ENCODE measurements around the gene ADI1. TPM values are rescaled to one million over a fixed set of nuclear protein-coding genes. Genes with fewer than 3 reads are reported as not detected.

Gene ADI1
- total and polyA plus RNA-seq, 2 of the 4 experiments (the other 2 are of a cell fraction) = 43.2 to 46.0 TPM

- no peak overlapping the region for H4K8ac ChIP-seq (ENCODE audit: low read depth in 2 of 2, low read length in 2 of 2)
- no peak overlapping the region for H2AK9ac ChIP-seq (replicated peaks; ENCODE audit: low read depth, low read length, poor library complexity)
- no peak overlapping the region for H4K91ac ChIP-seq (ENCODE audit: insufficient read depth, low read depth, low read length)
- 0 out of 2 replicates have a peak, but pooled peaks cover 3% of the 10 kb centered on the region for H3K9me1 ChIP-seq (ENCODE audit: insufficient read depth, low read length)
- no peak overlapping the region for H3K27ac ChIP-seq (ENCODE audit: insufficient read depth, low read length)
- H2BK20ac ChIP-seq (ENCODE audit: low read depth, low read length) = no peak overlapping the region
- intact Hi-C loops (cut with micrococcal nuclease) = no loop called here
- ChIA-PET CTCF (no interaction called here), POLR2A (ENCODE audit: unreplicated experiment) (no interaction called here)
- no peak overlapping the region for H3K9ac ChIP-seq (ENCODE audit: low read depth, low read length)
- H4K20me1 ChIP-seq (ENCODE audit: insufficient read depth, low read length) = no peaks in the 10 kb centered on the region
- H3K4me3 ChIP-seq (ENCODE audit: insufficient read depth, low read depth, low read length) = no peak overlapping the region
- H4K5ac ChIP-seq (ENCODE audit: low read depth, low read length) = no peak overlapping the region
- 92% methylated on average over 4 of the region's 9 CpGs; no CpG with 5 or more reads in 1 of the 2 experiments for WGBS, 2 experiments (ENCODE audit: extremely low coverage in 2 of 2, insufficient read length in 1 of 2)
- no peaks in the 10 kb centered on the region for H3K9me3 ChIP-seq (ENCODE audit: control insufficient read depth, insufficient read depth, low read length)
- dilution Hi-C loops (cut with HindIII; ENCODE audit: low sequenced_read_pairs, unreplicated experiment) = no loop called here
- H2AK5ac ChIP-seq (ENCODE audit: low read depth, low read length) = no peak overlapping the region
- no peak overlapping the region for H3K18ac ChIP-seq (ENCODE audit: low read depth, low read length)
- H2BK5ac ChIP-seq (ENCODE audit: low read depth, low read length, poor library complexity, severe bottlenecking) = no peak overlapping the region
- DNase-seq (no peak), ATAC-seq (ENCODE audit: low read depth) (no peak)
- in situ Hi-C loops (cut with MboI; ENCODE audit: low sequenced_read_pairs) = no loop called here
- no peak overlapping the region for H3K56ac ChIP-seq (ENCODE audit: extremely low read depth, insufficient read depth, low read length)
- H3K27me3 ChIP-seq (ENCODE audit: control insufficient read depth, insufficient read depth, low read length) = no peaks in the 10 kb centered on the region
- H3K4me1 ChIP-seq (ENCODE audit: control insufficient read depth, insufficient read depth, low read length) = no peaks in the 10 kb centered on the region
- no peak overlapping the region for H3K23ac ChIP-seq (ENCODE audit: low read depth, low read length)
- BruUV-seq (replicated peaks) = no TSS peak
- H3K14ac ChIP-seq (replicated peaks; ENCODE audit: low read depth, low read length) = no peak overlapping the region
- H2AFZ ChIP-seq (replicated peaks; ENCODE audit: low read length, poor library complexity) = no peak overlapping the region
- H3K4ac ChIP-seq (ENCODE audit: low read depth, low read length) = no peak overlapping the region
- H3K79me1 ChIP-seq (ENCODE audit: low read depth in 1 of 2, low read length in 2 of 2) = no peaks in the 10 kb centered on the region; a peak in 1 of 4 replicates
- H2BK120ac ChIP-seq (ENCODE audit: low read depth, low read length) = no peak overlapping the region
- H2BK15ac ChIP-seq (ENCODE audit: low read depth, low read length) = no peak overlapping the region
- no peaks in the 10 kb centered on the region; the same call in 1 of the 2 replicates for H3K36me3 ChIP-seq (ENCODE audit: control insufficient read depth, insufficient read depth, low read length)
- TF ChIP-seq ELK1 (IDR thresholded peaks at IDR 0.05; ENCODE audit: borderline replicate concordance, low read depth, low read length) = no peak
- TF ChIP-seq MAFK (IDR thresholded peaks at IDR 0.05; ENCODE audit: low read depth, low read length) = no peak
- TF ChIP-seq FOS (IDR thresholded peaks at IDR 0.05; ENCODE audit: low read depth, low read length) = no peak
- TF ChIP-seq MXI1 (IDR thresholded peaks at IDR 0.05; ENCODE audit: borderline replicate concordance, low read depth, low read length) = no peak
- TF ChIP-seq CEBPB (IDR thresholded peaks at IDR 0.05; ENCODE audit: low read depth, low read length) = no peak
- no peak for TF ChIP-seq SMC3 (IDR thresholded peaks at IDR 0.05; ENCODE audit: low read depth, low read length)
- TF ChIP-seq RFX5 (IDR thresholded peaks at IDR 0.05; ENCODE audit: low read depth, low read length) = no peak
- TF ChIP-seq RAD21 (IDR thresholded peaks at IDR 0.05; ENCODE audit: low read length) = no peak
- no peak for TF ChIP-seq NFE2L2 (IDR thresholded peaks at IDR 0.05; ENCODE audit: low read depth, low read length)
- no peak for TF ChIP-seq USF2 (IDR thresholded peaks at IDR 0.05; ENCODE audit: low read depth, low read length)
- TF ChIP-seq CHD1 (IDR thresholded peaks at IDR 0.05; ENCODE audit: low read depth, low read length) = no peak
- TF ChIP-seq POLR2A (IDR thresholded peaks at IDR 0.05; ENCODE audit: low read depth, low read length) = no peak
- no peak for TF ChIP-seq BHLHE40 (IDR thresholded peaks at IDR 0.05; ENCODE audit: low read depth, low read length)
- TF ChIP-seq, protein P1, sequence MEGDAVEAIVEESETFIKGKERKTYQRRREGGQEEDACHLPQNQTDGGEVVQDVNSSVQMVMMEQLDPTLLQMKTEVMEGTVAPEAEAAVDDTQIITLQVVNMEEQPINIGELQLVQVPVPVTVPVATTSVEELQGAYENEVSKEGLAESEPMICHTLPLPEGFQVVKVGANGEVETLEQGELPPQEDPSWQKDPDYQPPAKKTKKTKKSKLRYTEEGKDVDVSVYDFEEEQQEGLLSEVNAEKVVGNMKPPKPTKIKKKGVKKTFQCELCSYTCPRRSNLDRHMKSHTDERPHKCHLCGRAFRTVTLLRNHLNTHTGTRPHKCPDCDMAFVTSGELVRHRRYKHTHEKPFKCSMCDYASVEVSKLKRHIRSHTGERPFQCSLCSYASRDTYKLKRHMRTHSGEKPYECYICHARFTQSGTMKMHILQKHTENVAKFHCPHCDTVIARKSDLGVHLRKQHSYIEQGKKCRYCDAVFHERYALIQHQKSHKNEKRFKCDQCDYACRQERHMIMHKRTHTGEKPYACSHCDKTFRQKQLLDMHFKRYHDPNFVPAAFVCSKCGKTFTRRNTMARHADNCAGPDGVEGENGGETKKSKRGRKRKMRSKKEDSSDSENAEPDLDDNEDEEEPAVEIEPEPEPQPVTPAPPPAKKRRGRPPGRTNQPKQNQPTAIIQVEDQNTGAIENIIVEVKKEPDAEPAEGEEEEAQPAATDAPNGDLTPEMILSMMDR (conservative IDR thresholded peaks at IDR 0.05; ENCODE audit: low read depth, low read length) = no peak
- TF ChIP-seq RCOR1 (IDR thresholded peaks at IDR 0.05; ENCODE audit: insufficient replicate concordance, low read length) = no peak
- no peak for TF ChIP-seq MAZ (IDR thresholded peaks at IDR 0.05; ENCODE audit: borderline replicate concordance, low read depth, low read length)
- no peak overlapping the region for H3K4me2 ChIP-seq (ENCODE audit: low read depth, low read length)
Measured at GRCh38 chr2:3566806-3567205, 47.5 kb upstream of the ADI1 start.

All from IMR-90 (cell line).